Thymus (tissue), 11 donors: ENCODE measurements around the gene NDST3. TPM values are rescaled to one million over a fixed set of nuclear protein-coding genes. Genes with fewer than 3 reads are reported as not detected.

ENCODE experiments used
- DNase-seq, 9 donors: peaks; one replicate each; pipeline ENCODE4 v3.0.0-alpha.2; 2013; ENCODE audit warnings: low spot score in 9 of 9, low read depth in 6 of 9, missing footprints in 1 of 9
- H3K27ac ChIP-seq, 2 donors: one replicate each; pipeline ENCODE4 v1.5.1; 2013; ENCODE audit warnings: control low read depth in 1 of 2, low read depth in 1 of 2, low read length in 1 of 2, mild to moderate bottlenecking in 1 of 2, moderate library complexity in 1 of 2
- H3K27me3 ChIP-seq, 2 donors: one replicate each; pipeline ENCODE4 v1.5.1; 2013; ENCODE audit warnings: low read length in 1 of 2; ENCODE audit not compliant: control insufficient read depth in 2 of 2, insufficient read depth in 1 of 2
- H3K36me3 ChIP-seq, 2 donors: one replicate each; pipeline ENCODE4 v1.5.1; 2013; ENCODE audit warnings: low read length in 1 of 2, mild to moderate bottlenecking in 1 of 2, moderate library complexity in 1 of 2; ENCODE audit not compliant: control insufficient read depth in 2 of 2, insufficient read depth in 2 of 2
- H3K4me1 ChIP-seq, 2 donors: one replicate each; pipeline ENCODE4 v1.5.1; 2013; ENCODE audit warnings: low read length in 2 of 2; ENCODE audit not compliant: control insufficient read depth in 2 of 2, insufficient read depth in 2 of 2
- H3K4me3 ChIP-seq, 2 donors: one replicate each; pipeline ENCODE4 v1.5.1; 2013; ENCODE audit warnings: low read length in 2 of 2, control low read depth in 1 of 2, mild to moderate bottlenecking in 1 of 2
- H3K9me3 ChIP-seq, 2 donors: one replicate each; pipeline ENCODE4 v1.5.1; 2013; ENCODE audit warnings: low read length in 1 of 2, mild to moderate bottlenecking in 1 of 2; ENCODE audit not compliant: control insufficient read depth in 2 of 2, insufficient read depth in 1 of 2
- WGBS: extraction: QIAGEN DNeasy Blood & Tissue Kit; methylation state at CpG from one replicate; pipeline ENCODE4 v1.1.7; 2013; 5-methylcytosine and 5-hydroxymethylcytosine counted together
- polyA plus RNA-seq: library from polyadenylated mRNA; stranded (reverse); fragments of 200-250 nt; gene quantifications from one replicate; pipeline ENCODE4 v1.2.3, GENCODE V29; 2013
- total RNA-seq: library from RNA; stranded (reverse); fragments of 120-200 nt; gene quantifications from one replicate; pipeline ENCODE4 v1.2.4, GENCODE V29; 2013
- donor health status: healthy.

Gene NDST3
- total and polyA plus RNA-seq, 2 donors: 1.0 to 5.7 TPM

GRCh38 chr4:118026806-118027205 lies 7.5 kb upstream of the NDST3 start:
- H3K4me3 ChIP-seq: no peak overlapping the region
- 94% methylated on average over 1 of the region's 1 CpG for WGBS
- H3K27ac ChIP-seq: no peak overlapping the region
- H3K9me3 ChIP-seq: no peaks in the 10 kb centered on the region
- H3K4me1 ChIP-seq: no peaks in the 10 kb centered on the region
- H3K36me3 ChIP-seq: no peaks in the 10 kb centered on the region
- no peaks in the 10 kb centered on the region for H3K27me3 ChIP-seq
- DNase-seq: no peak

- Histone ChIP-seq H3K36me3 (no peaks in the 10 kb centered on the region), H3K27me3 (peaks cover 0 to 18% of the 10 kb centered on the region in 2 donors), H3K9me3 (no peaks in the 10 kb centered on the region), H3K4me1 (peaks cover 0 to 6% of the 10 kb centered on the region in 2 donors), H3K4me3 (no peak overlapping the region), H3K27ac (no peak overlapping the region)
- 23% methylated on average over 1 of the region's 1 CpG for WGBS
- DNase-seq: peak in 3 of 9 donors; percentile 7 to 57 (median 15)
Observed at GRCh38 chr4:118029224-118029623, 5.1 kb upstream of the NDST3 start.

GRCh38 chr4:118032691-118033090 lies 1.6 kb upstream of the NDST3 start:
- DNase-seq: no peak
- Histone ChIP-seq H3K9me3 (no peaks in the 10 kb centered on the region), H3K27ac (no peak overlapping the region), H3K27me3 (peaks cover 0 to 19% of the 10 kb centered on the region in 2 donors), H3K4me1 (peaks cover 0 to 8% of the 10 kb centered on the region in 2 donors), H3K4me3 (no peak overlapping the region), H3K36me3 (no peaks in the 10 kb centered on the region)
- WGBS: 91% methylated on average over 2 of the region's 2 CpGs

GRCh38 chr4:118033148-118034052 lies 886 bp upstream of the NDST3 start:
- peaks cover 0 to 8% of the 10 kb centered on the region in 2 donors for H3K4me1 ChIP-seq
- H3K27ac ChIP-seq: peak overlapping the region in 1 of 2 donors; percentile 48
- no peaks in the 10 kb centered on the region for H3K36me3 ChIP-seq
- WGBS: under 1% methylated on average over 100 of the region's 100 CpGs
- peaks cover 0 to 19% of the 10 kb centered on the region in 2 donors for H3K27me3 ChIP-seq
- DNase-seq: peak in 3 of 9 donors; percentile 14 to 50 (median 18)
- peak overlapping the region; percentile 53 to 65 for H3K4me3 ChIP-seq
- H3K9me3 ChIP-seq: no peaks in the 10 kb centered on the region

GRCh38 chr4:118035309-118035708 lies 1.0 kb downstream of the NDST3 start:
- H3K4me1 ChIP-seq: peaks cover 0 to 8% of the 10 kb centered on the region in 2 donors
- no peak overlapping the region for H3K27ac ChIP-seq
- peak overlapping the region in 1 of 2 donors; percentile 4 for H3K4me3 ChIP-seq
- H3K27me3 ChIP-seq: peaks cover 0 to 19% of the 10 kb centered on the region in 2 donors
- H3K9me3 ChIP-seq: no peaks in the 10 kb centered on the region
- DNase-seq: no peak
- no peaks in the 10 kb centered on the region for H3K36me3 ChIP-seq
- 21% methylated on average over 1 of the region's 1 CpG for WGBS

- 16% methylated on average over 2 of the region's 2 CpGs for WGBS
- H3K4me1 ChIP-seq: peaks cover 0 to 11% of the 10 kb centered on the region in 2 donors
- no peak for DNase-seq
- no peaks in the 10 kb centered on the region for H3K36me3 ChIP-seq
- H3K27ac ChIP-seq: no peak overlapping the region
- H3K4me3 ChIP-seq: no peak overlapping the region
- H3K9me3 ChIP-seq: no peaks in the 10 kb centered on the region
- H3K27me3 ChIP-seq: peaks cover 0 to 19% of the 10 kb centered on the region in 2 donors
Observed at GRCh38 chr4:118036336-118036735, 2.0 kb downstream of the NDST3 start.

- no peaks in the 10 kb centered on the region for H3K36me3 ChIP-seq
- peaks cover 0 to 10% of the 10 kb centered on the region in 2 donors for H3K27me3 ChIP-seq
- no peak for DNase-seq
- no peak overlapping the region for H3K27ac ChIP-seq
- no peak overlapping the region for H3K4me3 ChIP-seq
- WGBS: 94% methylated on average over 1 of the region's 1 CpG
- H3K9me3 ChIP-seq: no peaks in the 10 kb centered on the region
- H3K4me1 ChIP-seq: peaks cover 0 to 10% of the 10 kb centered on the region in 2 donors
Observed at GRCh38 chr4:118037955-118038354, 3.7 kb downstream of the NDST3 start.

- no peak for DNase-seq
- no peak overlapping the region for H3K4me3 ChIP-seq
- H3K9me3 ChIP-seq: peaks cover 0 to 10% of the 10 kb centered on the region in 2 donors
- no peaks in the 10 kb centered on the region for H3K27me3 ChIP-seq
- H3K36me3 ChIP-seq: no peaks in the 10 kb centered on the region
- 85% methylated on average over 2 of the region's 2 CpGs for WGBS
- H3K27ac ChIP-seq: no peak overlapping the region
- H3K4me1 ChIP-seq: no peaks in the 10 kb centered on the region
Observed at GRCh38 chr4:118046323-118046722, 12.0 kb downstream of the NDST3 start.

GRCh38 chr4:118047043-118047442 lies 12.8 kb downstream of the NDST3 start:
- no peak overlapping the region for H3K27ac ChIP-seq
- no peaks in the 10 kb centered on the region for H3K4me1 ChIP-seq
- no peak for DNase-seq
- no peaks in the 10 kb centered on the region for H3K36me3 ChIP-seq
- WGBS: 98% methylated on average over 3 of the region's 3 CpGs
- H3K9me3 ChIP-seq: peaks cover 0 to 10% of the 10 kb centered on the region in 2 donors
- no peaks in the 10 kb centered on the region for H3K27me3 ChIP-seq
- H3K4me3 ChIP-seq: no peak overlapping the region
